ENCODE measurements around the gene CNST.
"Not testable (repeated sequence)": the region's sequence is repeated elsewhere in the genome, so short reads cannot be mapped to it uniquely, and the experiment has no call there.

Gene CNST

DNA sequence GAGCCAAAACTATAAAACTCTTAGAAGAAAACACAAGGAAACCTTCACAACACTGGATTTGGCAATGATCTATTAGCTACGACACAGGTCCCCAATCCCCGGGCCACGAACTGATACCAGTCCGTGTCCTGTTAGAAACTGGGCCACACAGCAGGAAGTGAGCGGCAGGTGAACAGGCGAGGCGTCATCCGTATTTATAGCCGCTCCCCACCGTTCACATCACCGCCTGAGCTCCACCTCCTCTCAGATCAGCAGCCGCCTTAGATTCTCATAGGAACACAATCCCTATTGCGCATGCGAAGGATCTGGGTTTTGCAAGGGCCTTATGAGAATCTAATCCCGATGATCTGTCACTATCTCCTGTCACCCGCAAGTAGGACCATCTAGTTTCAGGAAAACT, 12.1 kb upstream of the CNST start:
- no peak overlapping the region for H2AFZ ChIP-seq (ENCODE audit: low read depth, low read length)
- peaks cover 53% of the 10 kb centered on the region for H3K36me3 ChIP-seq (replicated peaks; ENCODE audit: low read depth, low read length)
- no peak overlapping the region for H3K9ac ChIP-seq (ENCODE audit: low read length)
- H3K27ac ChIP-seq (ENCODE audit: low read length): no peak overlapping the region
- TF ChIP-seq, protein P1, sequence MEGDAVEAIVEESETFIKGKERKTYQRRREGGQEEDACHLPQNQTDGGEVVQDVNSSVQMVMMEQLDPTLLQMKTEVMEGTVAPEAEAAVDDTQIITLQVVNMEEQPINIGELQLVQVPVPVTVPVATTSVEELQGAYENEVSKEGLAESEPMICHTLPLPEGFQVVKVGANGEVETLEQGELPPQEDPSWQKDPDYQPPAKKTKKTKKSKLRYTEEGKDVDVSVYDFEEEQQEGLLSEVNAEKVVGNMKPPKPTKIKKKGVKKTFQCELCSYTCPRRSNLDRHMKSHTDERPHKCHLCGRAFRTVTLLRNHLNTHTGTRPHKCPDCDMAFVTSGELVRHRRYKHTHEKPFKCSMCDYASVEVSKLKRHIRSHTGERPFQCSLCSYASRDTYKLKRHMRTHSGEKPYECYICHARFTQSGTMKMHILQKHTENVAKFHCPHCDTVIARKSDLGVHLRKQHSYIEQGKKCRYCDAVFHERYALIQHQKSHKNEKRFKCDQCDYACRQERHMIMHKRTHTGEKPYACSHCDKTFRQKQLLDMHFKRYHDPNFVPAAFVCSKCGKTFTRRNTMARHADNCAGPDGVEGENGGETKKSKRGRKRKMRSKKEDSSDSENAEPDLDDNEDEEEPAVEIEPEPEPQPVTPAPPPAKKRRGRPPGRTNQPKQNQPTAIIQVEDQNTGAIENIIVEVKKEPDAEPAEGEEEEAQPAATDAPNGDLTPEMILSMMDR (IDR thresholded peaks at IDR 0.05; ENCODE audit: low read depth, low read length): no peak
- TF ChIP-seq EZH2phosphoT487 (IDR thresholded peaks at IDR 0.05; ENCODE audit: low read depth): no peak
- no peaks in the 10 kb centered on the region for H3K9me3 ChIP-seq (ENCODE audit: insufficient read depth, low read length)
- no peaks in the 10 kb centered on the region for H3K27me3 ChIP-seq (ENCODE audit: low read depth, low read length)
- peaks cover 39% of the 10 kb centered on the region for H3K79me2 ChIP-seq (ENCODE audit: low read length)
- H3K4me1 ChIP-seq (ENCODE audit: low read length): no peaks in the 10 kb centered on the region
- H3K4me2 ChIP-seq (ENCODE audit: low read length): no peak overlapping the region
- H4K20me1 ChIP-seq (ENCODE audit: insufficient read depth, low read length): no peaks in the 10 kb centered on the region
- no peak overlapping the region for H3K4me3 ChIP-seq (ENCODE audit: low read length)

DNA sequence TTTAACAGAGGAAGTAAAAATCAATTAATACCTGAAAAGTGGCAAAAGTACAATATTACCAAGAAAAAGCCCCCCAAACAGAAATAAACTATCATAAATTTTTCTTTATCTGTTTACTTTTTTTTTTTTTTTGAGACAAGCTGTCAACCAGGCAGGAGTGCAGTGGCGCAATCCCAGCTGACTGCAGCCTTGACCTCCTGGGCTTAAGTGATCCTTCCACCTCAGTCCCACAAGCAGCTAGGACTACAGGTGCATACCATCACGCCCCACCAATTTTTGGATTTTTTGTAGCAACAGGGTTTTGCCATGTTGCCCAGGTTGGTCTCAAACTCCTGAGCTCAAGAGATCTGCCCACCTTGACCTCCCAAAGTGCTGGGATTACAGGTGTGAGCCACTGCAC, 8.2 kb upstream of the CNST start:
- no peak for TF ChIP-seq EZH2phosphoT487 (IDR thresholded peaks at IDR 0.05; ENCODE audit: low read depth)
- TF ChIP-seq, protein P1 (IDR thresholded peaks at IDR 0.05; ENCODE audit: low read depth, low read length): no peak

DNA sequence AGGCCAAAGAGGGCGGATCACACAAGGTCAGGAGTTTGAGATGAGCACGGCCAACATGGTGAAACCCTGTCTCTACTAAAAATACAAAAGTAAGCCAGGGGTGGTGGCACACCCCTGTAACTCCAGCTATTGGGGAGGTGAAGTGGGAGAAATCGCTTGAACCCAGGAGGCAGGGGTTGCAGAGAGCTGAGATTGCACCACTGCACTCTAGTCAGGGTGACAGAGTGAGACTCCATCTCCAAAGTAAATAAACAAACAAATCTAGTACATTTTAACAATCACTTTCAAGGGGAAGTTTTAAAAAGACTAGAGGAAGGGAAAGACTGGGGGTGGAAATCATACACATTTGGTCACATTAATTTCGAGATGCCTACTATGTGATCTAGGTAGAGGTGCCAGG, 6.9 kb upstream of the CNST start:
- Histone ChIP-seq H4K20me1 (ENCODE audit: insufficient read depth, low read length) (no peaks in the 10 kb centered on the region), H3K36me3 (replicated peaks; ENCODE audit: low read depth, low read length) (peaks cover 44% of the 10 kb centered on the region), H3K79me2 (ENCODE audit: low read length) (peaks cover 56% of the 10 kb centered on the region), H3K4me3 (ENCODE audit: low read length) (no peak overlapping the region), H2AFZ (ENCODE audit: low read depth, low read length) (no peak overlapping the region), H3K27me3 (ENCODE audit: low read depth, low read length) (no peaks in the 10 kb centered on the region), H3K9ac (ENCODE audit: low read length) (no peak overlapping the region), H3K4me1 (ENCODE audit: low read length) (no peaks in the 10 kb centered on the region; the same call in 1 of the 2 replicates), H3K4me2 (ENCODE audit: low read length) (no peak overlapping the region), H3K27ac (ENCODE audit: low read length) (no peak overlapping the region), H3K9me3 (ENCODE audit: insufficient read depth, low read length) (no peaks in the 10 kb centered on the region)
- no peak for TF ChIP-seq EZH2phosphoT487 (IDR thresholded peaks at IDR 0.05; ENCODE audit: low read depth)
- TF ChIP-seq, protein P1 (IDR thresholded peaks at IDR 0.05; ENCODE audit: low read depth, low read length): no peak

More for the DNA sequence above, 8.2 kb upstream of the CNST start:
- Histone ChIP-seq H4K20me1 (ENCODE audit: insufficient read depth, low read length) (no peaks in the 10 kb centered on the region), H3K4me2 (ENCODE audit: low read length) (no peak overlapping the region), H2AFZ (ENCODE audit: low read depth, low read length) (no peak overlapping the region), H3K79me2 (ENCODE audit: low read length) (peaks cover 56% of the 10 kb centered on the region), H3K27ac (ENCODE audit: low read length) (no peak overlapping the region), H3K9me3 (ENCODE audit: insufficient read depth, low read length) (no peaks in the 10 kb centered on the region), H3K9ac (ENCODE audit: low read length) (no peak overlapping the region), H3K27me3 (ENCODE audit: low read depth, low read length) (no peaks in the 10 kb centered on the region), H3K4me3 (ENCODE audit: low read length) (no peak overlapping the region), H3K4me1 (ENCODE audit: low read length) (no peaks in the 10 kb centered on the region), H3K36me3 (replicated peaks; ENCODE audit: low read depth, low read length) (peaks cover 48% of the 10 kb centered on the region)

DNA sequence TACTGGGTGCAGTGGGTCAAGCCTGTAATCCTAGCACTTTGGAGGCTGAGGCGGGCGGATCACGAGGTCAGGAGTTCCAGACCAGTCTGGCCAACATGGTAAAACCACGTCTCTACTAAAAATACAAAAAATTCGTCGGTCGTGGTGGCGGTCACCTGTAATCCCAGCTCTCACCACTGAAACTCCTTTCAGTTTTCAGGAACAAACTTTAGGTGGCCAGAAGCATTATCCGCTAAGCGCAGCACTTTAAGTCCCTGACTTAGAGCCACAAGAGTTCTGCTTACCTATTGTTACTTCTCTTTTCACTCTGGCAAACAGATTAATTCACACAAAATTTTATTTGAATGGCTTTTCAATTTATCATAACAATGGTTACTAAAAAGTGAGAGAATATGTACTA, 5.4 kb upstream of the CNST start:
- not testable (repeated sequence) for H4K20me1 ChIP-seq (ENCODE audit: insufficient read depth, low read length); H2AFZ ChIP-seq (ENCODE audit: low read depth, low read length); H3K9me3 ChIP-seq (ENCODE audit: insufficient read depth, low read length); H3K27me3 ChIP-seq (ENCODE audit: low read depth, low read length); H3K9ac ChIP-seq (ENCODE audit: low read length); H3K27ac ChIP-seq (ENCODE audit: low read length); H3K4me1 ChIP-seq (ENCODE audit: low read length); H3K4me2 ChIP-seq (ENCODE audit: low read length); H3K4me3 ChIP-seq (ENCODE audit: low read length)
- Histone ChIP-seq H3K79me2 (ENCODE audit: low read length) (peaks cover 64% of the 10 kb centered on the region), H3K36me3 (replicated peaks; ENCODE audit: low read depth, low read length) (peaks cover 35% of the 10 kb centered on the region)
